ENCODE results near the gene MARF1. TPM values are rescaled to one million over a fixed set of nuclear protein-coding genes. Genes with fewer than 3 reads are reported as not detected.

Gene MARF1
- total RNA-seq, 1 experiment from 2014 or later: 68.1 TPM

- intact Hi-C loops (cut with micrococcal nuclease; ENCODE audit: unreplicated experiment): no loop called here
- Histone ChIP-seq H3K9me2 (ENCODE audit: insufficient read depth) (no peaks in the 10 kb centered on the region), H3F3A (ENCODE audit: insufficient read depth, low read depth) (peaks cover 37% of the 10 kb centered on the region), H3K36me3 (ENCODE audit: low read depth) (peaks cover 57% of the 10 kb centered on the region), H3K9me3 (ENCODE audit: insufficient read depth, low read depth) (no peaks in the 10 kb centered on the region; the same call in 1 of the 2 replicates), H3K4me1 (replicated peaks; ENCODE audit: insufficient read depth) (peaks cover 15% of the 10 kb centered on the region), H4K20me1 (ENCODE audit: insufficient read depth) (no peaks in the 10 kb centered on the region), H3K27ac (no peak overlapping the region), H3K4me2 (no peak overlapping the region), H3K4me3 (no peak overlapping the region), H3K79me2 (ENCODE audit: low read depth) (no peaks in the 10 kb centered on the region), H2AFZ (no peak overlapping the region), H3K27me3 (ENCODE audit: insufficient read depth, low read depth) (no peaks in the 10 kb centered on the region)
- TF ChIP-seq CTCF (conservative IDR thresholded peaks at IDR 0.05) (no peak), EZH2 (IDR thresholded peaks at IDR 0.05; ENCODE audit: low read depth) (no peak)
- CTCF ChIA-PET: no interaction called here
- no TSS peak for BruUV-seq (replicated peaks)
- POLR2A ChIA-PET (ENCODE audit: unreplicated experiment): no interaction called here
- DNase-seq: no peak
Observed at GRCh38 chr16:15616012-15616411, 26.9 kb downstream of the MARF1 start.

GRCh38 chr16:15613676-15614075, 29.3 kb downstream of the MARF1 start:
- H3K4me3 ChIP-seq: peak overlapping the region; percentile 45; the same call in 1 of the 2 replicates
- peak overlapping the region; percentile 68 for H2AFZ ChIP-seq
- TF ChIP-seq CTCF (conservative IDR thresholded peaks at IDR 0.05): no peak
- H3K36me3 ChIP-seq (ENCODE audit: low read depth): peaks cover 57% of the 10 kb centered on the region
- TSS peak; percentile 86 for BruUV-seq (replicated peaks)
- peak; percentile 60 to 91 for DNase-seq
- peak overlapping the region; percentile 98 for H3K27ac ChIP-seq
- ChIA-PET POLR2A (ENCODE audit: unreplicated experiment) (interaction anchor here (0.5 to 0.9 kb wide), 5 partner anchors 9 to 29 kb away, joined by 3 to 35 read pairs (median 6); no protein-coding TSS in a partner anchor), CTCF (interaction anchor here (0.5 to 2.0 kb wide), 3 partner anchors 29 to 63 kb away, joined by 4 to 22 read pairs (median 5); no protein-coding TSS in a partner anchor)
- H3K9me3 ChIP-seq (ENCODE audit: insufficient read depth, low read depth): no peaks in the 10 kb centered on the region; the same call in 1 of the 2 replicates
- no peaks in the 10 kb centered on the region for H3K9me2 ChIP-seq (ENCODE audit: insufficient read depth)
- H3K4me1 ChIP-seq (replicated peaks; ENCODE audit: insufficient read depth): peaks cover 37% of the 10 kb centered on the region
- no peaks in the 10 kb centered on the region for H3K79me2 ChIP-seq (ENCODE audit: low read depth)
- H4K20me1 ChIP-seq (ENCODE audit: insufficient read depth): no peaks in the 10 kb centered on the region
- H3K4me2 ChIP-seq: peak overlapping the region; percentile 74
- no peaks in the 10 kb centered on the region for H3K27me3 ChIP-seq (ENCODE audit: insufficient read depth, low read depth)
- peaks cover 51% of the 10 kb centered on the region for H3F3A ChIP-seq (ENCODE audit: insufficient read depth, low read depth)
- intact Hi-C loops (cut with micrococcal nuclease; ENCODE audit: unreplicated experiment): loop anchor here (2.0 kb wide), 1 partner anchor 23 kb away; no protein-coding TSS in a partner anchor

- TF ChIP-seq EZH2 (IDR thresholded peaks at IDR 0.05; ENCODE audit: low read depth) (no peak), CTCF (conservative IDR thresholded peaks at IDR 0.05) (no peak)
- Histone ChIP-seq H3K27me3 (ENCODE audit: insufficient read depth, low read depth) (no peaks in the 10 kb centered on the region), H3K27ac (no peak overlapping the region), H3K9me3 (ENCODE audit: insufficient read depth, low read depth) (no peaks in the 10 kb centered on the region; the same call in 1 of the 2 replicates), H3K79me2 (ENCODE audit: low read depth) (no peaks in the 10 kb centered on the region), H3K4me1 (replicated peaks; ENCODE audit: insufficient read depth) (peaks cover 50% of the 10 kb centered on the region), H3F3A (ENCODE audit: insufficient read depth, low read depth) (peaks cover 55% of the 10 kb centered on the region), H4K20me1 (ENCODE audit: insufficient read depth) (no peaks in the 10 kb centered on the region), H3K4me3 (no peak overlapping the region), H3K4me2 (no peak overlapping the region), H2AFZ (no peak overlapping the region), H3K9me2 (ENCODE audit: insufficient read depth) (no peaks in the 10 kb centered on the region), H3K36me3 (ENCODE audit: low read depth) (peaks cover 73% of the 10 kb centered on the region)
- POLR2A ChIA-PET (ENCODE audit: unreplicated experiment): interaction anchor here (0.6 kb wide), 1 partner anchor 31 kb away, joined by 3 read pairs; the partner anchor contains the start of gene MARF1
- CTCF ChIA-PET: no interaction called here
- BruUV-seq (replicated peaks): no TSS peak
- no peak for DNase-seq
- intact Hi-C loops (cut with micrococcal nuclease; ENCODE audit: unreplicated experiment): loop anchor here (2.0 kb wide), 1 partner anchor 21 kb away; no protein-coding TSS in a partner anchor
Observed at GRCh38 chr16:15611610-15612009, 31.3 kb downstream of the MARF1 start.
